C4-2B (cell line): ENCODE data around the gene REELD1.

Source experiments
- ZFX ChIP-seq: fragments of 450-650 bp; IDR thresholded peaks from 2 replicates; pipeline ENCODE4 v1.6.1; 2017
- TF ChIP-seq, protein P1 (sequence below): fragments of 450-650 bp; conservative IDR thresholded peaks from 2 replicates; pipeline ENCODE4 v1.5.1; 2017; ENCODE audit warnings: mild to moderate bottlenecking

DNA sequence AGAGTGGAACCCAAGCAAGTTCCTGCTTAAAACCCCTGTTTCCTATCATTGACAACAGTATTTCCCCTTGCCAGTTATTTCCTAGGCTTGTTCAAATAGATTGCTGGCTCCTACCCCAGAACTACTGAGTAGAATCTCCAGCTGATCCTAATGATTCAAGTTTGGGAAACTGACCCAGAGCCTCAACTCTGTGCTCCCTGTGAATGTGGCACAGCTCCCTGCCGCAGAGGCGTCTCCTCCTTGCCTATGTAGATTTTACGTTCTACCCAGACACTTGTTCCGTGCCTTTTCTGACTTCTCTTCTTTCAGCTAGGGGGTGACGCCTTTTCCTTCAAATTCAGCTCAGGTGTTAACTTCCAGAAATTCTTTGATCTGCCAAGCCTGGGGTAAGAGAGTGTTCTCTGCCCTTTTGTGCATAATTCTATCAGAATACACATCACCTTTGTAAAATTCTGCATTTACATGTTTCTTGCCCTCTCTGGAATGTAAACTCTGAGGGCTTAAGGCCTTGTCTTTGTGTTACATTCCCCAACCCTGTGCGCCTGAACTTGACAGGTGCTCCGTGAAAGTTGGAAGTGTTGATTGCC is 34.5 kb upstream of the REELD1 start:
- TF ChIP-seq, protein P1, sequence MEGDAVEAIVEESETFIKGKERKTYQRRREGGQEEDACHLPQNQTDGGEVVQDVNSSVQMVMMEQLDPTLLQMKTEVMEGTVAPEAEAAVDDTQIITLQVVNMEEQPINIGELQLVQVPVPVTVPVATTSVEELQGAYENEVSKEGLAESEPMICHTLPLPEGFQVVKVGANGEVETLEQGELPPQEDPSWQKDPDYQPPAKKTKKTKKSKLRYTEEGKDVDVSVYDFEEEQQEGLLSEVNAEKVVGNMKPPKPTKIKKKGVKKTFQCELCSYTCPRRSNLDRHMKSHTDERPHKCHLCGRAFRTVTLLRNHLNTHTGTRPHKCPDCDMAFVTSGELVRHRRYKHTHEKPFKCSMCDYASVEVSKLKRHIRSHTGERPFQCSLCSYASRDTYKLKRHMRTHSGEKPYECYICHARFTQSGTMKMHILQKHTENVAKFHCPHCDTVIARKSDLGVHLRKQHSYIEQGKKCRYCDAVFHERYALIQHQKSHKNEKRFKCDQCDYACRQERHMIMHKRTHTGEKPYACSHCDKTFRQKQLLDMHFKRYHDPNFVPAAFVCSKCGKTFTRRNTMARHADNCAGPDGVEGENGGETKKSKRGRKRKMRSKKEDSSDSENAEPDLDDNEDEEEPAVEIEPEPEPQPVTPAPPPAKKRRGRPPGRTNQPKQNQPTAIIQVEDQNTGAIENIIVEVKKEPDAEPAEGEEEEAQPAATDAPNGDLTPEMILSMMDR, result no peak
- TF ChIP-seq ZFX, result no peak
